Measurements from ENCODE around the gene NPEPL1.
"Not testable (repeated sequence)": the region's sequence is repeated elsewhere in the genome, so short reads cannot be mapped to it uniquely, and the experiment has no call there.

Gene NPEPL1

DNA sequence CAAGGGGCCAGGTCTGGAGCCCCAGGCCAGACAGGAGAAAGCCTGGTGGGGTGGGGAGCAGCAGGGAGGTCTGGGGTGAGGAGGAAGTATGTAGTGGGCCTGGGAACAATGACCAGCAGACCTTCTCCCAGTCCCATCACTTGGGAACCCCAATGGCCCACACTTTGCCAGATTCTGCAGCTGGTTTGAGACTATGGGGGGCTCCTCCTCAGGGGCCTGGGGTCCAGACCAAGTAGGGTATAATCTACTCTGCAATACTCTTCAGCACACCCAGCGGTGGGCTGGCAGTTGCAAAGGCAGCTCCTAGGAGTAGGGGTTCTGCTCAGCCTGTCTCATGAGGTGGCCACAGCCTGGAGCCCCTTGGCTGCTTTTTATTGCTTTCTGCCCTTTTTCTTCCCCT is 52.8 kb downstream of the NPEPL1 start:
- no peak for DNase-seq

DNA sequence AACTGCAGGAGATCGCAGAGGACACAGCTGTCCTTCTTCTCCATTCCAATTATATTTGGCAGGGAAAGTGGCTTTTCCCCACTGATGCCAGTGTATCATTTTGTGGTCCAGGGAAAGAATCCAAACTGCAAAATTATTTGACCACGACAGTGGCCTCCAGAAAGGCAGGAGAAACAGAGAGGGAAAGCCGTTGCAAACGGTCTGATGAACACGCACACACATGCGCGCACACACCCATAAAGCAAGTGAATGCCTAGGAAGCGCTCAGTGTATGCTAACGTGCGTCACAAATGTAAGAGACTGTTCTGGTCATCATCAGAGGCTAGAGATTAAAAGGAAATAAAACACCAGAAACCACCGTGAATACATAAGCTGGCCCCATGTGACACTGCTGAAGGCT is 54.0 kb downstream of the NPEPL1 start:
- DNase-seq = no peak

DNA sequence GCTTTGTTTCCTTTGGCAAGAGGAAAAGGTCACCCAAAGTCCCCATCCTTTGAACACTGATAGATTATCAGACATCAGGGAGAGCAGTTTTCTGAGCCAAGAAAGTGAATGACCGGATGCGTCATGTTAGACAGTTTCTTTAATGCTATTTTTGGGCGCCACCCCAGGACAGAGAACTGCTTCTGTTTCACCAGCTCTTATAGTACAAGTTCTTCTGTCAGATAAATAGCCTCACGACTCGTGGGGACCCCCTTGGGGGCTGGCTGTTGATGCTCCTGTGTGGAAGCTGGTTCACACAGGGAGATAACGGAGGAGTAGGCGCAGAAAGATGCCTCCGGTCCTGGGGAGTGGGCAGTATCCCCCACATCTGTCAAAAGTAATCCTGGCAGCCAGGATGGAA is 54.6 kb downstream of the NPEPL1 start:
- DNase-seq = no peak

DNA sequence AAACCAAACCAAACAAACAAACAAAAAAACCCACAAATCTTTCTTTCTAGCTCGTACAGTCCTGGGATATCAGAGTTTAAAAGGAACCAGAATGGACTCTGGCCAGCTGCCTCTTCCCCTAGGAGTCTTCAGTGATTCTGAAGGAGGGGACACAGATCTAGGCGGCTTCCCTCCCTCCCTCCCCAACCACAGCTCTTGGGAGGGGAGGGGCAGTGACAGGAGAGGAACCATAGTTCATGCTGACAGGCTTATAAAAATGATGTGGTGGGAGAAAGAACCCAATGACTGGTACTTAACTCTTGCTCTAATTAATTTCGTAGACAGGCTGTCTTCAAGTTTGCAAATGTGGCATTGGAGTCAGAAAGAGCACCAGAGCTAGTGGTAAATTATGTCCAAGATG is 56.0 kb downstream of the NPEPL1 start:
- no peak for DNase-seq

GRCh38 chr20:58749098-58749769 is 56.6 kb downstream of the NPEPL1 start:
- no peak for DNase-seq

DNA sequence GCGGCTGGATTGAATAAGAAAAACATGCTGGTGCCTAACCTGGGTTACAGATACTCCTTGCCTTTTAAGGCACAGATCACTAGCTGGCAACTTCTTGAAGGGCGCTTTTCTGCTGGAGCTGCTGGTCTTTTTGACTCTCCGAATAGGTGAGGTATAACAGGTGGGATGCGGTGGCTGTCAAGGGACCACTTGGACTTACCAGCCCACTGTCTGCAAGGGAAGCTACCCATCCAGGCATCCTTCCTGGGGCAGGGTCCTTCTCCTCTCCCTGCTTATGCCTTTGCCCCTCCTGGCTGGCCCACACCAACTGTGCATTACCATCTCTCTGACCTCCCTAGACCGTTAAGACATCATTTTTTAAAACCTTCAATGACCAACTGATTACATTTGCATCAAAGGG is 57.4 kb downstream of the NPEPL1 start:
- DNase-seq = no peak

DNA sequence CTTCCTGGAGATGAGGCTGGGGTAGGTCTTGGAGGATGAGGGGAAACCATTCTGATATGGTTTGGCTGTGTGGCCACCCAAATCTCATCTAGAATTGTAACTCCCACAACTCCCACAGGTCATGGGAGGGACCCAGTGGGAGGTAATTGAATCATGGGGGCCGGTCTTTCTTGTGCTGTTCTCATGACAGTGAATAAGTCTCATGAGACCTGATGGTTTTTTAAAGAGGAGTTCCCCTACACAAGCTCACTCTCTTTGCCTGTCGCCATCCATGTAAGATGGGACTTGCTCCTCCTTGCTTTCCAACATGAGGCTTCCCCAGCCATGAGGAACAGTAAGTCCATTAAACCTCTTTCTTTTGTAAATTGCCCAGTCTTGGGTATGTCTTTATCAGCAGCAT is 58.1 kb downstream of the NPEPL1 start:
- DNase-seq = not testable (repeated sequence)

GRCh38 chr20:58751979-58752378 is 59.4 kb downstream of the NPEPL1 start:
- DNase-seq = no peak

- DNase-seq = no peak
These were observed 60.0 kb downstream of the NPEPL1 start for GRCh38 chr20:58752565-58752964.

- DNase-seq = no peak
These were observed 60.8 kb downstream of the NPEPL1 start for GRCh38 chr20:58753267-58753921.

GRCh38 chr20:58753922-58754551 is 61.4 kb downstream of the NPEPL1 start:
- no peak for DNase-seq

GRCh38 chr20:58754584-58754983 is 62.0 kb downstream of the NPEPL1 start:
- DNase-seq = no peak

DNA sequence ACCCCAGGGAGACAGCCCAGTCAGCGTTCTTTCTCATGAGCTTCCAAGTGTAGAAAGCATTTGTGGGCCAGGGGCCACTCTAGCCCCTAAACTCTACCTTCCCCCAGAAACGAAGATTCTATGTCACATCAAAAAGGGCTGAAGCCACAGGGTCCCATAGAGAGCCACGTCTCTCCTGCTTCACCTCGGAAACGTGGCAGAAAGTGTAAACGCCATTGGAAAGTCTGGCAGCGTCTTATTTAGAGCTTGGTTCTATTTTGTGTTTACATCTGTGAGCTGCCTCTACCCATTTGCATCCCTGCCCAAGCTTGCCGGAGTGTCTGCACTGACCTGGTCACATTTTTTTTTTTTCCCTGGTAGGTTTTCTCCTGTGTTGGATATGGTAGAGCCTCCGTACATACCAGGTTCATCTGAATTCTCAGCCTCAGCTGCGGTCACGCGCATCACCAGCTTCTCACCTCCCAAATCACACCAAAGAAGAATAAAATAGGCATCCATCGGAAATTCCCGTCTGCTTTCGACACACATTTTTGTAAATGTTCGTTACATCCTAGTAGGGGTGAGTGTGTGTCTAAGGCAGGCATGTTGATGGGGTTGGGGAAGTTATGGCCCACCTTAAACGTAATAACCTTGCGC is 62.6 kb downstream of the NPEPL1 start:
- DNase-seq = no peak

GRCh38 chr20:58755766-58756449 is 63.3 kb downstream of the NPEPL1 start:
- no peak for DNase-seq

- no peak for DNase-seq
These were observed 63.8 kb downstream of the NPEPL1 start for GRCh38 chr20:58756450-58756775.

DNA sequence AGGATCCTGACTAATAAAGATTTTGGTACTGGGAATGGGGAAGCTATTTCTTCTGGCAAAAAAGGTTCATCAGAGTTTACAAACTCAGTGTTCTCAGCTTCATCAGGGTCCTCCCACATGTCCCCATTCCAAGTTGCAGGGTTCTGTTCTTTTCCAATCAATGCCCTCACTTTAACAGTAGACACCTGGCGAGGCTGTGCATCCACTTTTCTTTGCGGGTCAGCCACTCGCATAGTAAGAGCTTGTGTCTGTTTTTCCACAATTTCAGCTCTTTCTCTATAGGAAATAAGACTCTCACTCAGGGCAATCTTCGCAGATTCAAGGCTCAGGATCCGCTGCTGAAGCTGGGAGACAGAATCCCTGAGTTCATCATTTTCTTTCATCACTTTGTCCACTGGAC is 65.0 kb downstream of the NPEPL1 start:
- DNase-seq = not testable (repeated sequence)

DNA sequence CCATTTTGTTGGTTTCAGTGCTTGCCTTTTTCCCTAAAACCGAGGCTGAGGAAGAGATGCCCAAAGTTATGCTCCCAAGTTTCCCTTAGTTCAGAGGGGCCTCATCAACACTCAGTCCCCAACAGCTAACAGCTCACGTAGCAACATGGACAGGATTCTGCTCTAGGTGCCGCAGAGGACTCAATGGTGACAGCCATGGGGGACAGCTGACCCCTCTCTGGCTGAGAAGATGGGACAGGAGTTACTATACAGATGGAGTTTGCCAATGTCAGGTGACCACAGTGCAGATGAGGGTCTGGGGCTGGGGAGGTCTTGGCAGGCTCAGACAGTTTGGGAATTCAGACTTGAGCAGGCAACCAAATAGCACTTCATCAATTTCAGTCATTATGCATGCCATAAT is 67.3 kb downstream of the NPEPL1 start:
- no peak for DNase-seq

- no peak for DNase-seq
These were observed 68.3 kb downstream of the NPEPL1 start for GRCh38 chr20:58760856-58761255.

GRCh38 chr20:58762120-58762519 is 69.5 kb downstream of the NPEPL1 start:
- DNase-seq = no peak

GRCh38 chr20:58763076-58763475 is 70.5 kb downstream of the NPEPL1 start:
- DNase-seq = no peak
